SK-N-SH treated with all-trans-retinoic acid at 6 μM for 48 hours (cell line): ENCODE measurements around the gene HSPB8.

Experiments used
- ARNTL ChIP-seq: fragments of 450-650 bp; formaldehyde crosslinking; IDR thresholded peaks from 2 replicates; pipeline ENCODE4 v1.5.0; 2020; ENCODE audit warnings: low read depth, mild to moderate bottlenecking, moderate library complexity, borderline replicate concordance
- CREB5 ChIP-seq: fragments of 250-450 bp; sonication (Bioruptor Pico); IDR thresholded peaks from 2 replicates; pipeline ENCODE4 v1.5.1; 2020; ENCODE audit warnings: low read depth, mild to moderate bottlenecking, moderate library complexity
- POU6F1 ChIP-seq: fragments of 250-450 bp; sonication (Bioruptor Pico); IDR thresholded peaks from 2 replicates; pipeline ENCODE4 v1.8.0; 2021; ENCODE audit warnings: low read depth, mild to moderate bottlenecking, moderate library complexity, borderline replicate concordance
- RARB ChIP-seq: fragments of 250-450 bp; sonication (Bioruptor Pico); IDR thresholded peaks from 2 replicates; pipeline ENCODE4 v1.8.0; 2021; ENCODE audit warnings: mild to moderate bottlenecking, moderate library complexity
- TSHZ2 ChIP-seq: fragments of 250-450 bp; sonication (Bioruptor Pico); IDR thresholded peaks from 2 replicates; pipeline ENCODE4 v1.5.0; 2020; ENCODE audit warnings: mild to moderate bottlenecking, moderate library complexity
- ZFP3 ChIP-seq: fragments of 250-450 bp; sonication (Bioruptor Pico); IDR thresholded peaks from 2 replicates; pipeline ENCODE4 v1.5.0; 2020; ENCODE audit warnings: mild to moderate bottlenecking, moderate library complexity
- ZFP30 ChIP-seq: fragments of 450-650 bp; formaldehyde crosslinking; IDR thresholded peaks from 2 replicates; pipeline ENCODE4 v1.5.0; 2022; ENCODE audit warnings: mild to moderate bottlenecking, moderate library complexity

- TF ChIP-seq CREB5 (CRISPR knock-in tag) (no peak), ZFP30 (CRISPR knock-in tag) (no peak), ZFP3 (CRISPR knock-in tag) (no peak), TSHZ2 (CRISPR knock-in tag) (no peak), RARB (CRISPR knock-in tag) (no peak), ARNTL (no peak), POU6F1 (CRISPR knock-in tag) (no peak)
Observed at GRCh38 chr12:119229837-119230236, 51.1 kb downstream of the HSPB8 start.
